T-helper 22 cell (primary cell): ENCODE data around the gene NUMBL.
"Not testable (repeated sequence)": the region's sequence is repeated elsewhere in the genome, so short reads cannot be mapped to it uniquely, and the experiment has no call there.

Experiments
- DNase-seq: peaks from one replicate; pipeline ENCODE4 v3.0.0-alpha.2; 2020; ENCODE audit warnings: low read depth

NUMBL gene

DNA sequence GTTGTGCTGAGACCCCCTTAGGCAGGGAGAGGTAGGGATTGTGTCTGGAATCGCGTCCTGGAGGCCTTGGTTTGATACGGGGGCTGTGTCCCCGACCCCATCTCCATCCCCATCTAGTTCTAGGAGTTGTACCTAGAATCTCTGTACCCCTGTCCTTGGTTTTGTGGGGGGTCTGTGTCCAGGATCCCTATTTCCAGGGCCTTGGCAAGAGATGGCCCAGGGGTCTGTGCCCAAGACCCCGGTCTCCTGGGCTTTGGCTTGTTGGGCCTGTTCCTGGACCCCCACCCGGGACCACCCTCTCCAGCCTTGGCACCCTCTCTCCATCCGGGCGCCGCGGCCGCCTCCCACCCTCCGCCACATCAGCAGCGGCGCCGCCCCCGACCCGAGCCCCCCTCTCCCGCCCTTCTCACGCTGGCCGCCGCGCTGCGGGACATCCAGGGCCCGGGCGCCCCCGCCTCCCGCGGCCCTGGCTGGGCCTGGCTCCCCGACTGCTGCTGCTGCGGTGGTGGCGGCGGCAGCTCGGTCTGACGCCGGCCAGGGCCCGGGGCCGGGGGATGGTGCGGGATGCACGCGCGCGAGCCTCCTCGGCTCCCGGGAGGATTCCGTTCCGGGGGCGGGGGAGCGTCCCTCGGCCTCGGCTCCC lies at the start of gene NUMBL:
NUMBL (minus strand) TSS at position 602 of the 643 bp plus-strand sequence; CDS start at position 434, 168 bp downstream.
- DNase-seq = no peak

DNA sequence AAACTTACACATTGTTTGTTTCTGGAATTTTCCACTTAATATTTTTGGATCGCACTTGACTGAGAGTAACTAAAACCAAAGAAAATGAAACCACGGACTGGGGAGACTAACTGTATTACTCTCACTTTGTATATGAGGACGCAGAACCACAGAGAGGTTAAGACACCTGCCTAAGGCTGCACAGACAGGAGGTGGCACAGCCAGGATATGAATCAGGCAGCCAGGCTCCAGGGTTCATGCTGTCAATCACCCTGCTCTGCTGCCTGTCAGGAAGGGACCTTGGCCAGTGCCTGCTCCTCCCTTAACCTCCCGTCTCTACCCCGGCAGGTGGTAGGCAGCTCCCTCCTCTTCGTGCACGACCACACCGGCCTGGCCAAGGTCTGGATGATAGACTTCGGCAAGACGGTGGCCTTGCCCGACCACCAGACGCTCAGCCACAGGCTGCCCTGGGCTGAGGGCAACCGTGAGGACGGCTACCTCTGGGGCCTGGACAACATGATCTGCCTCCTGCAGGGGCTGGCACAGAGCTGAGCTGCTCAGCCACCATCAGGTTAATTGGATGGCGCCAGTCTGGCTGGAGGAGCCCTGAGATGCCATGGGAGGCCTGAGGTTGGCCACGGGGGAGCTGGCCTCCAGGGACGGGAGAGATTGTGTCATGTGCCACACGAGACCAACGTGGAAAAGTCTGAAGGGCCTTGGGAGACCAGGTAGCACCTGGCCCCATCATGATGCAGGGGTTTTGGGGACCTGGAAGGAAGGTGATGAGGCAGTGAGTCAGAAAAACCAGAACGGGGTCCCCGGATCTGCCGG lies 48.8 kb upstream of the NUMBL start:
- no peak for DNase-seq

DNA sequence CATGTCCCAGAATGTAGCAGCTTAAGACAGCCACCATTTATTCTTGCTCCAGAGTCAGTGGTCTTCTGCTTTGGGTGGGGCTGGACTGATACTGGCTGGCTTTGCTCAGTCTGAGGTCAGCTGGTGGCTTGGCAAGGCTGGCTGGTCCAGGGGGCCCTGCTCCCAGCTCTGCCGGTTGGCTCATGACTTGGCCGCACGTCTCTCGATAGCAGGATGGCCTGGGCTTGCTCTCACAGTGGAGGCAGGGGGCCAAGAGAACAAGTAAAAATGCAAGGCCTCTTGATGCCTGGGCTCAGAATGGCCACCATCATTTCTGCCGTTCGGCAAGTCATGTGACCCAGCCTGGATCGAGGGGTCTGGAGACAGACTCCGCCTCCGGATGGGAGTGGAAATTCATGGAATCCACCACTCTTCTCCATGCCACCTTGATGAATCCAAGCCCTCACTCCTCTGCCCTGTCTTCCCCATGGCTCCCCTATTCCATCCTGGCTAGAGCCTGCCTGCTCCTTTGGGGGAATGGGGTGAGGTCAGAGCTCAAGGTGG lies 46.7 kb upstream of the NUMBL start:
- DNase-seq = no peak

DNA sequence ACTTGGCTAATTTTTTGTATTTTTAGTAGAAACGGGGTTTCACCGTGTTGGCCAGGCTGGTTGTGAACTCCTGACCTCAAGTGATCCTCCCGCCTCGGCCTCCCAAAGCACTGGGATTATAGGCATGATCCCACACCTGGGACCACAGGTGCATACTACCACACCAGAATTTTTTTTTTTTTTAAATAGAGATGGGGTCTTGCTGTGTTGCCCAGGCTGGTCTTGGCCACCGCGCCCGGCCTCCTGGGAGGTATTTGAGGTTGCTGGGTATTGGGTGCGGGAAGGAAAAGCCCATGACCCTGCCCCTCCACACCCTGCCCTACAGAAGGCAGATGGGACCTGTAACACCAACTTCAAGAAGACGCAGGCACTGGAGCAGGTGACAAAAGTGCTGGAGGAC lies 46.2 kb upstream of the NUMBL start:
- DNase-seq = no peak

DNA sequence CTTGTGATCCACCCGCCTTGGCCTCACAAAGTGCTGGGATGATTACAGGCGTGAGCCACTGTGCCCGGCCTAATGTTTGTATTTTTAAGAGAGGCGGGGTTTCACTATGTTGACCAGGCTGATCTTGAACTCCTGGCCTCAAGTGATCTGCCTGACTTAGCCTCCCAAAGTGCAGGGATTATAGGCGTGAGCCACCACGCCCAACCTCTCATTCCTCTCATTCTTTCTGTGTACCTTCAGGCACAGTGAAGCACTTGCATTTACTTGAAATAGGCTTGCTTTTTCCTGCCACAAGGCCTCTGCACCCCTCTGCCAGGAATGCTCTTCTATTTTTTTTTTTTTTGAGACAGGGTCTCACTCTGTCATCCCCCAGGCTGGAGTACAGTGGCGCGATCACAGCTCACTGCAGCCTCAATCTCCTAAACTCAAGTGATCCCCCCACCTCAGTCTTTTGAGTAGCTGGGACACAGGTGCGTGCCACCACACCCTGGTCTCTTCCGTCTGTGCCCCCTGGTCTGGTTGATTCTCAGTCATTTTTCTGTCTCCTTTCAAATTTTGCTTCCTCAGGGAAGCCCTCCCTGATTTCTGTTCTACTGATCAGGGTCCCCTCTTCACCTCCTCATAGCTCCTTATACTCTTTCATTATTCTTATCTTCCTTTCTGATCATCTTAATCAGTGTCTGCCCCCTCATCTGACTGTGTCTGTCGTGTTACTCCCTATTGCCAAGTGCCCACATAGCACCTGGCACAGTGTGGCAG lies 44.7 kb upstream of the NUMBL start:
- DNase-seq = no peak

DNA sequence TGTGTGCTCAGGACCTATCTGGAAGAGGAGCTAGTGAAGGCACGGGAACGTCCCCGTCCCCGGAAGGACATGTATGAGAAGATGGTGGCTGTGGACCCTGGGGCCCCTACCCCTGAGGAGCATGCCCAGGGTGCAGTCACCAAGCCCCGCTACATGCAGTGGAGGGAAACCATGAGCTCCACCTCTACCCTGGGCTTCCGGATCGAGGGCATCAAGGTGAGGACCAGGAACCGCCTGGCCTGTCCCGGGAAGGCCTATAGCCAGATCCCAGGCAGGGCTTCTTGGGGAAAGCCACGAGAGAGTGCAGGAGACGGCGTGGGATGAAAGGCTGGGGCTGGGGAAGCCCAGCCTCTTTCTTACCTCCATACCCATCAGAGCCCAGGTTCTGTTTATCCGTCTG lies 42.7 kb upstream of the NUMBL start:
- DNase-seq = no peak

DNA sequence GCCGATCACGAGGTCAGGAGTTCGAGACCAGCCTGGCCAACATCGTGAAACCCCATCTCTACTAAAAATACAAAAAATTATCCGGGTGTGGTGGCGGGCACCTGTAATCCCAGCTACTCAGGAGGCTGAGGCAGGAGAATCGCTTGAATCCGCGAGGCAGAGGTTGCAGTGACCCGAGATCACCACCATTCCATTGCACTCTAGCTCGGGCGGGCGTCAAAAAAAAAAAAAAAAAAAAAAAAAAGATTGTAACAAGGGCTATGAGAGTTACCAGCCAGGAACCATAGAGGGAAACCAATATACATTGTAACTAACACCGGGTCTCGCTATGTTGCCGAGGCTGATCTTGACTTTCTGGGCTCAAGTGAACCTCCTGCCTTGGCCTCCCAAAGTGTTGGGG lies 41.9 kb upstream of the NUMBL start:
- DNase-seq = not testable (repeated sequence)

DNA sequence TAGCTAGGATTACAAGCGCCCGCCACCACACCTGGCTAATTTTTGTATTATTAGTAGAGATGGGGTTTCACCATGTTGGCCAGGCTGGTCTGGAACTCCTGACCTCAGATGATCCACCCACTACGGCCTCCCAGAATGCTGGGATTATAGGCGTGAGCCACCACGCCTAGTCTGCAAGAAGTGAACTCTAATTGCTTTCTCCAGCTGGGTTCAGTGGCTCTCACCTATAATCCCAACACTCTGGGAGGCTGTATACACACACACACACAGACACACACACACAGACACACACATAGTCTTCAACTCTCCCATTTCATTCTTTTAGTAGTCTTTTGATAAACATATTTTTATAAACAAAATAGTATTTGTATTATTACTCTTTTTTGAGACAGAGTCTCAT lies 39.6 kb upstream of the NUMBL start:
- DNase-seq = not testable (repeated sequence)

DNA sequence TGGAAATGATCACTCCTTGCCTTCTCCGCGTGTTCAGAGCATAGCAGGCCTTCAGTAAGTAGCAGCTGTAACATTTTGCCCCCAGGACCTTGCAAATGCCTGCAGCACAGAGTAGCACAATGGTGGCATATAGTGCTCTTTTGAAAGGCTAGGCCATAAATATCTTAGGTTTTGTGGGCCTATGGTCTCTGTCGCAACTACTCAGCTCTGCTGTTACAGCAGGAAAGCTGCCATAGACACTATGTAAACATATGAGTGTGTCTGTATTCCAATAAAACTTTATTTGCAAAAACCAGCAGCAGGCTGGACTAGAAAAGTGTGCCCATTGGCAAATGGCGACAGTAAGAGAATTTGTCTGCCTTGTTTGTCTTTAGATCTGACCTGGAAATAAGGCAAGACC lies 35.8 kb upstream of the NUMBL start:
- no peak for DNase-seq

DNA sequence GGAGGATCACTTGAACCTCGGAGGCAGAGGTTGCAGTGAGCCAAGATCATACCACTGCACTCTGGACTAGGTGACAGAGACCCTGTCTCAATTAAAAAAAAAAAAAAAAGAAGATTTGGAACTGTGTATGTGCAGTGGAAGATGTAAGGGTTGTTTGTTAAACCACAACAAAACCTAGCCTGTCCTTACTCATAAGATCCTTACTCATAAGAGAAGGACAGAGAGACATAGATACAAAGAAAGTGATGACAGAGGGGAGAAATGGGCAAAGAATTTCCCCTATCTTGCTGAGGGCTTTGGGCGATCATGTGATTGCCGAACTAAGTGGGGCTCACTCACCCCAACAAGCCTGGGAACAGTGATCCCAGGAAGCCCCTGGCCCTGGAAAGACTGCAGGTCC lies 34.4 kb upstream of the NUMBL start:
- no peak for DNase-seq

DNA sequence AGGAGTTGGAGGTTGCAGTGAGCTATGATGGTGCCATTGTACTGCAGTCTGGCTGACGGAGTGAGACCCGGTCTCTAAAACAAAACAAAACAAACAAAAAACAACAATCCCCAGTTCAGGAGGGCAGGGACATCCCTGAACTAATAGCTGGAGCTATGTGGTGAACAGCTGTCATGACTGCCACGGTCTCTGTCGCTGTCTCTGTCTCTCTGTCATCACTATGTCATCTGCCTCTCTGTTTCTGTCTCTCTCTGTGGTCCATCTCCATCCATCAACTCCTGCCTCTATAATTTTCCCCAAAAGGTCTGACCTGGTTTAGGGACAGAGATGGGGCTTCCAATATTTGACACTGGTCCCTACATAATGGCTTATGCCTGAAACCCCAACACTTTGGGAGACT lies 33.9 kb upstream of the NUMBL start:
- DNase-seq = no peak

DNA sequence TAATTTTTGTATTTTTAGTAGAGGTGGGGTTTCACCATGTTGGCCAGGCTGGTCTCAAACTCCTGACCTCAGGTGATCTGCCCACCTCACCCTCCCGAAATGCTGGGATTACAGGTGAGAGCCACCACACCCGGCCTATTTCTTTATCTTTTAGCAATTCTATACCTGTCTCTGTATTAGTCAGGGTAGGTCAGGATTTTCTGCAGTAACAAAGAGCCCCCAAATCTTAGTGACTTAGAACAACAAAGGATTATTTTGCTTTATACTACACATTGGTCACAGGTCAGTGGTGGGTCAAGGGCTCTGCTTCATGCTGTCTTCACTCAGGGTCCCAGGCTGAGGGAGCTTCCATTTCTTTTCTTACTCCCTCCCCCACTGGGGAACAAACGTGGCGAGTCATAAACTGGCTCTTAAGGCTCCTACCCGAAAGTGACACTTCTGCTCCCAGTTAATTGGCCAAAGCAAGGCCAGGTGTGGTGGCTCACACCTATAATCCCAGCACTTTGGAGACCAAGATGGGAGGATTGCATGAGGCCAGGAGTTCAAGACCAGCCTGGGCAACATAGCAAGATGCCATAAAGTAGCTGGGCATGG lies 33.3 kb upstream of the NUMBL start:
- no peak for DNase-seq

DNA sequence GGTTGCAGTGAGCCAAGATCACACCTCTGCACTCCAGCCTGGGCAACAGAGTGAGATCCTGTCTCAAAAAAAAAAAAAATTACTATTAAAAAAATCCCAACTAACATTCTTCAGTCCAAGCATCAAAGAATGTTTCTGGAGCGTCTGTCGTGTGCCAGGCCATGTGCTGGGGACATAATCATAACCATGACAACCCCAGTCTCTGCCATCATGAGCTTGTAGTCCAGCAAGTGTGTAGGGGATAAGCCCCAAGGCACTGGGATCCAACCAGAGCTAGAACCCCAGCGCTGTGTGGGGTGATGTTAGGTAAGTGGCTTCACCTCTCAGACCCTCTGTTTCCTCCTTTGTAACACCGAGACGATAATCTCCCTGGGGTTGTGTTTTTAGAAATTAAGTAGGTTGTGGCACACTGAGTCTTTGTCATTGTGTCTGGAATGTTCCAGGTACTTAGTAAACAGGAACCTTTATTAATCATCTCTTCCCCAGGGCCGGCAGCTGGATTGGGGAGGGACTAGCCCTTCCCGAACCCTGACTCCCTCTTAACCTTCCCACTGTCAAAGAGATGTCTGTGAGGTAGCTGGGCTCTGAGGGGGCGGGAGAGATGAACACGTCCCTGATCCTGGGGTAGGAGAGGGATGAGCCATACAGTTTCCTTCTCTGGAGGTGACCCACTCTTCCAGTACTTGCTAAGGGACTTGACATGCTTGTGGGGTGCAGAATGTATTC lies 31.6 kb upstream of the NUMBL start:
- no peak for DNase-seq

DNA sequence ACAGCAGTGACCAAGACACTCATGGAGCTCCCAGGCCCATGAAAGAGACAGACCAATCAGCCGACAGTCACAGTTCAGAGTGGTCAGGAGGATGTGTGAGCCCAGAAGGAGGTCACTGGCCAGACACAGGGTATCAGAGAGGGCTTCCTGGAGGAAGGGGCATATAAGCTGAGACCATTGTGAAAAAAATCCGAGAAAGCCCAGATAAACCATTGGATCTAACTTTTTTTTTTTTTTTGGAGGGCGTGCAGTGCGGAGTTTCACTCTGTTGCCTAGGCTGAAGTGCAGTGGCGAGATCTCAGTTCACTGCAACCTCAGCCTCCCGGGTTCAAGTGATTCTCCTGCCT lies 30.7 kb upstream of the NUMBL start:
- DNase-seq = no peak

DNA sequence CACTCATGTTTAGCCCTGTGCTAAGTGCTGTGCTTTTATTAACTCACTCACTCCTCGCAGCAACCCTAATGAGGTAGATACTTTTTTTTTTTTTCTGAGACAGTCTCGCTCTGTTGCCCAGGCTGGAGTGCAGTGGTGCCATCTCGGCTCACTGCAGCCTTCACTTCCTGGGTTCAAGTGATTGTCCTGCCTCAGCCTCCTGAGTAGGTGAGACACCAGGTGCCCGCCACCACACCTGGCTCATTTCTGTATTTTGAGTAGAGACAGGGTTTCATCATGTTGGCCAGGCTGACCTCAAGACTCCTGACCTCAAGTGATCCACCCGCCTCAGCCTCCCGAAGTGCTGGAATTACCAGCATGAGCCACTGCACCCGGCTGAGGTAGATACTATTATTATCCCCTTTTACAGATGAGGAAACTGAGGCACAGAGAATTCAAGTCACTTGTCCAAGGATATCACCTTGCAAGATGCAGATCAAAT lies 29.0 kb upstream of the NUMBL start:
- DNase-seq = no peak

DNA sequence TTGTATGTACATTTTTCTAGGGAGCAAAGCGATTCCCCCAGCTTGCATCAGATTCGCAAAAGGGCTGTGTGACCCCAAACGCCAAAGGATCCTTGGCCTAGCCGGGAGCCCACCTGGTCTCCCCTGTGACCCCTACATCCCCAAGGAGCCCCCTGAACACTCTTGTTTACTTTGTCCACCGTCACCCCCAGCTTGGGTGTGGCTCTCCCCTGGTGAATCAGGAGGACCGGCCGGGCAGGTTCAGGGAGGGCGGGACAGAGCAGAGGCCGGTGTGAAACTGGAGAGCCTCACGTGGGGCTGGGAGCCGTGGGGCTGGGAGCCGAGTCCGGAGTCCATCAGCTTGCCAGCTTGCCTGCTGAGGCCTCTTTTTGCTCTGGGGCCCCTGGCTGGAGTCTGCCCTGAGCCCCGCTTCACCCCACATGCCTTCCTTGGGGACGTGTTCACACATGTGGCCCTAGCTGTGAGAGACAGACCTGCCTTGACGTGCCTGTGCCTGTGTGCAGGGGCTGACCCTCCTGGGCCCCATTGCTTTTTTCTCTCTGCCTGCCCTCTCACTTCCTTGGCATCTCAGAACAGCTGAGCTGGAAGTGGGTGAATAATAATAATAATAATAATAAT lies 28.4 kb upstream of the NUMBL start:
- DNase-seq = no peak

DNA sequence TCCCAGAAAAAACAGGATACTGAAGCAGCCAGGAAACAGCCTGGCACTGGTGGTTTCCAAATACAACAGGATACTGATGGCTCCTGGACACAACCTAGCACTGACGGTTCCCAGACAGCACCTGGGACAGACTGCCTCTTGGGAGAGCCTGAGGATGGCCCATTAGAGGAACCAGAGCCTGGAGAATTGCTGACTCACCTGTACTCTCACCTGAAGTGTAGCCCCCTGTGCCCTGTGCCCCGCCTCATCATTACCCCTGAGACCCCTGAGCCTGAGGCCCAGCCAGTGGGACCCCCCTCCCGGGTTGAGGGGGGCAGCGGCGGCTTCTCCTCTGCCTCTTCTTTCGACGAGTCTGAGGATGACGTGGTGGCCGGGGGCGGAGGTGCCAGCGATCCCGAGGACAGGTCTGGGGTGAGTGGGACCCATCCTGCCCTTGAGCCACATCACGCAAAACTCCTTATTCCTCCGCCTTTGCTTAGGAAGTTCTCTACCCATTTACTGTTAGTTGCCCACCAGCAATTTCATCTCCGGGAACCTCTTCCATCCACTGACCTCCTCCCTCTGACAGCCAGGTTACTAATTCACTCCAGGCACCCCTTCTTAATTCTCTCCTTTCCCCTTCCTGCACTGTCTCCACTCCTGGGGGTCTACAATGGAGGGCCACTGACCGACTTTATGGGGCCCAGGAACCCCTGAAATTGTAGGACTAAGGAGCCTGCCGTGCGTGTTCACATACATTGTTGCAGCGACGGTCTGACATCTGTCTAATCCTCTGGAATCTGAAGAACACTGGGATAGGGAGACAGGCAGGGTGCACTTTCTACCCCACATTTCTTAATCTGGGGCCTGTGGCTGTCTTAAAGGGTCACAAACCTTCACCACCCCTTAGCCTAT lies 27.7 kb upstream of the NUMBL start:
- DNase-seq = no peak

DNA sequence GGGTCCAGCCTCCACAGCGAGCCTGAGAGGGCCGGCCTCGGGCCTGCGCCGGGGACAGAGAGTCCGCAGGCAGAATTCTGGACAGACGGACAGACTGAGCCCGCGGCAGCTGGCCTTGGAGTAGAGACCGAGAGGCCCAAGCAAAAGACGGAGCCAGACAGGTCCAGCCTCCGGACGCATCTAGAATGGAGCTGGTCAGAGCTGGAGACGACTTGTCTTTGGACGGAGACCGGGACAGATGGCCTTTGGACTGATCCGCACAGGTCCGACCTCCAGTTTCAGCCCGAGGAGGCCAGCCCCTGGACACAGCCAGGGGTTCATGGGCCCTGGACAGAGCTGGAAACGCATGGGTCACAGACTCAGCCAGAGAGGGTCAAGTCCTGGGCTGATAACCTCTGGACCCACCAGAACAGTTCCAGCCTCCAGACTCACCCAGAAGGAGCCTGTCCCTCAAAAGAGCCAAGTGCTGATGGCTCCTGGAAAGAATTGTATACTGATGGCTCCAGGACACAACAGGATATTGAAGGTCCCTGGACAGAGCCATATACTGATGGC lies 27.0 kb upstream of the NUMBL start:
- no peak for DNase-seq

DNA sequence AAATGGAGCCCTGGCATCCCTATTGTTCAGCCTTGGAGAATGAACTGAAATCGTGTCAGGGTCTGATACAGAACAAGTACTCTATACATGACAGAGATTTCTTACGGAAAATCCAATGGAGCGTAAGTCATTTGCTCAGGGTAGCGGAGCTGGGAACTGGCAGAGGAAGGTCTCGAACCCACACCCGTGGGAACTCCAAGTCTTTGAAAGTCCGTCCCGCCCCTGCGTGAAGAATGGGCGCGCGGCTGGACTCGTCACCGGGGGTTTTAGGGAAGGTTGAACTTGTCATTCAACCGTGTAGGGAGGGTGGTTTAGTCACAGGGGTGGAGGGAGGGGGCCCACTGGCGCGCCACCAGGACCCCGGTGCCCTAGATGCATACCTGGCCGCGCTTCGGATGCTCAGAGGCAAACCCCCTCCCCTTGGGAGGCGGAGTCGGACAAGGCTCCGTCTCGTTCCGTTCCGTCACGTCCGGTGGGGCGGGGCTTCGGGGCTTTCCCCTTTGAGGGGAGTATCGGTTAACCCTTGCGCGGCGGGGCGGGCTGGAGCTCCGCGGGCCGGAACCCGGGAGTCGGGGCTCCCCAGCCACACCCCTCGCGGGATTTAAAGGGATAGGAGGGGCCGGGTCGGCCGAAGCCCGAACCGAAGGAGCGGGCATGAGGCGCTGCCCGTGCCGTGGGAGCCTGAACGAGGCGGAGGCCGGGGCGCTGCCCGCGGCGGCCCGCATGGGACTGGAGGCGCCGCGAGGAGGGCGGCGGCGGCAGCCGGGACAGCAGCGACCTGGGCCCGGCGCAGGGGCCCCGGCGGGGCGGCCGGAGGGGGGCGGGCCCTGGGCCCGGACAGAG lies 26.3 kb upstream of the NUMBL start, which contains the start of the genes COQ8B and ITPKC:
COQ8B (minus strand) TSS at position 405 of the 843 bp plus-strand sequence. CDS start 2,254 bp downstream, outside the sequence.
ITPKC (plus strand) TSS at position 631 of the 843 bp plus-strand sequence; CDS start at position 655, 24 bp downstream.
- peak; percentile 100 for DNase-seq
